Suprapubic skin (tissue), 4 donors: ENCODE data around the gene BORCS5. TPM values are rescaled to one million over a fixed set of nuclear protein-coding genes. Genes with fewer than 3 reads are reported as not detected.
A peak's percentile ranks its signal among the peaks of the same experiment; 100 is the strongest.

Experiments used
- DNase-seq, 2 donors: peaks; one replicate each; pipeline ENCODE4 v3.0.0-alpha.2; 2019; ENCODE audit warnings: low spot score in 2 of 2
- H3K27ac ChIP-seq: fragments of 200-600 bp; sonication (generic); one replicate; pipeline ENCODE4 v1.5.1; 2019
- H3K27me3 ChIP-seq: fragments of 200-600 bp; sonication (generic); one replicate; pipeline ENCODE4 v1.5.1; 2019
- H3K36me3 ChIP-seq: fragments of 200-600 bp; sonication (generic); one replicate; pipeline ENCODE4 v1.5.1; 2019
- H3K4me1 ChIP-seq: fragments of 200-600 bp; sonication (generic); one replicate; pipeline ENCODE4 v1.5.1; 2019
- H3K4me3 ChIP-seq: fragments of 200-600 bp; sonication (generic); one replicate; pipeline ENCODE4 v1.5.1; 2019; ENCODE audit warnings: mild to moderate bottlenecking
- H3K9me3 ChIP-seq: fragments of 200-600 bp; sonication (generic); one replicate; pipeline ENCODE4 v1.5.1; 2019
- EP300 ChIP-seq: sonication (generic); formaldehyde crosslinking; IDR thresholded peaks from one replicate; pipeline ENCODE4 v1.6.1; 2017; ENCODE audit warnings: antibody characterized with exemption
- POLR2A ChIP-seq, 2 donors: fragments of 450-650 bp; IDR thresholded peaks; one replicate each; pipeline ENCODE4 v1.6.1; 2017; ENCODE audit warnings: antibody characterized with exemption in 2 of 2, mild to moderate bottlenecking in 2 of 2, moderate library complexity in 2 of 2
- POLR2AphosphoS5 ChIP-seq, 3 donors: sonication (generic); formaldehyde crosslinking; IDR thresholded peaks; one replicate each; pipeline ENCODE4 v1.6.1; 2017; ENCODE audit warnings: antibody characterized with exemption in 3 of 3
- WGBS: methylation state at CpG from one replicate; pipeline ENCODE4 v1.1.5; 2018; 5-methylcytosine and 5-hydroxymethylcytosine counted together
- total RNA-seq, 4 donors: library from RNA; depleted of rRNA; stranded (reverse); fragments of >200 nt; gene quantifications; one replicate each; pipeline ENCODE4 v1.1.0, GENCODE V29; 2016
- TF ChIP-seq, protein P1 (sequence below), 2 donors: fragments of 200-600 bp in 1 of 2; fragments of 450-650 bp in 1 of 2; sonication (generic) in 1 of 2; IDR thresholded peaks; one replicate each; pipeline ENCODE4 v1.5.1; 2016 to 2019; ENCODE audit warnings: antibody characterized with exemption in 2 of 2, mild to moderate bottlenecking in 1 of 2, moderate library complexity in 1 of 2

BORCS5 gene
- total RNA-seq, 4 donors from 2014 or later = 11.3 to 51.6 (median 21.0) TPM

DNA sequence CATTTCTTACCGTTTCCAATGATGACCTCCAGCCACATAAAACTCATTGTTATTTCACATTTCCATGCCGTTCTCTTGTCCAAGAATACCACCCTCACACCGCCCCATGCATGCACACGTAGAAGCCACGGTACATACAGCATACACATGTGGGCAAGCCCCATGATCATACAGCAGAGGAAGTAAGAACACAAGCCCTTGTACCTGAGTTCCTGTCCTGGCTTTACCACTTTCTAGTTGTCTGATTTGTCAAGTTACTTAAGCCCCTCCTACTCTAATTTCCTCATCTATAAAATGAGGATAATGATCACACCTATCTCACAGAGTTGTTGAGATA lies 145.9 kb downstream of the BORCS5 start:
- Histone ChIP-seq H3K27ac (no peak overlapping the region), H3K9me3 (no peaks in the 10 kb centered on the region), H3K4me1 (peaks cover 20% of the 10 kb centered on the region), H3K27me3 (no peaks in the 10 kb centered on the region), H3K4me3 (no peak overlapping the region), H3K36me3 (no peaks in the 10 kb centered on the region)
- WGBS = 92% methylated on average over 5 of the region's 5 CpGs
- TF ChIP-seq POLR2AphosphoS5 (IDR thresholded peaks at IDR 0.05) (no peak), EP300 (no peak), POLR2A (IDR thresholded peaks at IDR 0.05) (no peak)
- TF ChIP-seq, protein P1, sequence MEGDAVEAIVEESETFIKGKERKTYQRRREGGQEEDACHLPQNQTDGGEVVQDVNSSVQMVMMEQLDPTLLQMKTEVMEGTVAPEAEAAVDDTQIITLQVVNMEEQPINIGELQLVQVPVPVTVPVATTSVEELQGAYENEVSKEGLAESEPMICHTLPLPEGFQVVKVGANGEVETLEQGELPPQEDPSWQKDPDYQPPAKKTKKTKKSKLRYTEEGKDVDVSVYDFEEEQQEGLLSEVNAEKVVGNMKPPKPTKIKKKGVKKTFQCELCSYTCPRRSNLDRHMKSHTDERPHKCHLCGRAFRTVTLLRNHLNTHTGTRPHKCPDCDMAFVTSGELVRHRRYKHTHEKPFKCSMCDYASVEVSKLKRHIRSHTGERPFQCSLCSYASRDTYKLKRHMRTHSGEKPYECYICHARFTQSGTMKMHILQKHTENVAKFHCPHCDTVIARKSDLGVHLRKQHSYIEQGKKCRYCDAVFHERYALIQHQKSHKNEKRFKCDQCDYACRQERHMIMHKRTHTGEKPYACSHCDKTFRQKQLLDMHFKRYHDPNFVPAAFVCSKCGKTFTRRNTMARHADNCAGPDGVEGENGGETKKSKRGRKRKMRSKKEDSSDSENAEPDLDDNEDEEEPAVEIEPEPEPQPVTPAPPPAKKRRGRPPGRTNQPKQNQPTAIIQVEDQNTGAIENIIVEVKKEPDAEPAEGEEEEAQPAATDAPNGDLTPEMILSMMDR (IDR thresholded peaks at IDR 0.05) = no peak
- no peak for DNase-seq

DNA sequence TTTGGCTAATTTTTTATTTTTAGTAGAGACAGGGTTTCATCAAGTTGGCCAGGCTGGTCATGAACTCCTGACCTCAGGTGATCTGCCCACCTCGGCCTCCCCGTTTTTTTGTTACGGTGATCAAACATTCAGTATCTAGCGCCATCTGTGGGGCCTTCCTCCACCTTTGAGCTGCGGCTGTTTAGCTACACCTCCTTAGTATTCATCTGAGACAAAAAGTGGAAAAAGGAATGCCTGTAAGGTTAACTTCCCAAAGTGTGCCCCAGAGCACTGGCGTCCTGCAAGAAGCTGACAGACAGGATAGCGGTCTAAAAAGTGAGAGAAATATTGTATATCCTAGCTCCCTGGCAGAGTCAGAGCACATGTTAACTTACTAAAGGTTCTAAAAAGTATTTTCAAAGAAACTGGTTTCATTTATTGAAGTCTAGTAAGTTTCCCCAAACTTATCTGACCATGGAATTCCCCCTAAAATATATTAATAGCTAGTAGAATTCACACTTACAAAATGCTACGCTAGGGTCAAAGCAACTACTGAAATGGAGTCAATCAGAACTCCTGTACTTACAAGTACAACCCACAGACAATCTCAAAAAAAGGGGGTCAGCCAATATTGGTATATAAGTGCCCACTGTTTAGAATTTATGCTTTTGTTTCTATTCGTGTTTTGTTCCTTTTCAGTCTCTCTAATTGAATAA lies 146.7 kb downstream of the BORCS5 start:
- no peaks in the 10 kb centered on the region for H3K36me3 ChIP-seq
- H3K4me3 ChIP-seq = no peak overlapping the region
- TF ChIP-seq, protein P1 (IDR thresholded peaks at IDR 0.05) = no peak
- TF ChIP-seq EP300 (no peak), POLR2AphosphoS5 (IDR thresholded peaks at IDR 0.05) (no peak), POLR2A (IDR thresholded peaks at IDR 0.05) (no peak)
- 82% methylated on average over 9 of the region's 9 CpGs for WGBS
- DNase-seq = no peak
- no peak overlapping the region for H3K27ac ChIP-seq
- H3K27me3 ChIP-seq = no peaks in the 10 kb centered on the region
- no peaks in the 10 kb centered on the region for H3K9me3 ChIP-seq
- H3K4me1 ChIP-seq = peaks cover 20% of the 10 kb centered on the region

DNA sequence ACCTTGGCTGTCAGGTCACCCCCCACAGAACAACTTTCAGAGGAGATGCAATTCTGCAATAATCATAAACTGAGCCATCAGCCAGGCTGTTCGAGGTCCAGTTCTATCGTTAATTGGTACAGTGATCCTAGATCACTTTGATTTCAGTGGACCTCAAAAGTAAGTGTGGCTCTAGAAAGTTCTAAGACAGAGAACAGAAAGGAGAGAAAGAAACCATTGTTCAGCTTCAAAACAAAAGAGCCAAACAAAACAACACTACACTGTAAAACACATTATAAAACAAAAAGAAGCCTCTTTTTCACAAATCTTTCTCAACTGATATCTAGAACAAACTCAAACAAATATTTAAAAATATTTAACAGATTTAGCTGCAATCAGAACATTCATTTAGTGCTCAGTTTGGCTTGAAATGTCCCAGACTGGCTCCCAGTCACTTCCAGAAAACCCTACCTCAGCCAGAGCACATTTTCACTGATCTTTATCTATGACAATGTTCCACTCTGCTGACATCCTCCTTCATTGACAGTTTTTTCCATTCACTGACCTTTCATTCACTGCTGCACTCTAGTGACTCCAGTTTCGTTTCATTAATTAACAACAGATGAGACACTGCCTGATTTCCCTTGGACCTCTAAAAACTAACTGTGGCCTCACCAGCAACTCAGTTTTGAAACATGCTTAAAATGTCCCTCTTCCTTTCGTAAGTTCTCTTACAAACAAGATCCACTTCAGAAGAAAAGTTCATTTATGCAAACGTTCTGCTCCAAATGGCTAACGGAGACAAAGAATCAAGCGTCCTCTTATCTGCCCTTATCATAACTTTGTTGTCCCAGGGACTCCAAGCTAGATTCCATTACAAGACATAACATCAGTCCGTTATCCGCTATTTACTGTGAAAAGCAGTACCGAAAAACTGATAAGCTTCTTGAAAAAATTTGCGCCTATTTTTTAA lies 148.9 kb downstream of the BORCS5 start:
- no peaks in the 10 kb centered on the region for H3K9me3 ChIP-seq
- peak overlapping the region; percentile 18 for H3K4me3 ChIP-seq
- no peaks in the 10 kb centered on the region for H3K36me3 ChIP-seq
- H3K27me3 ChIP-seq = no peaks in the 10 kb centered on the region
- H3K4me1 ChIP-seq = peaks cover 29% of the 10 kb centered on the region
- WGBS = 57% methylated on average over 11 of the region's 11 CpGs
- H3K27ac ChIP-seq = peak overlapping the region; percentile 82
- no peak for TF ChIP-seq EP300
- TF ChIP-seq, protein P1 (IDR thresholded peaks at IDR 0.05) = no peak
- TF ChIP-seq POLR2AphosphoS5 (IDR thresholded peaks at IDR 0.05) = peak in 1 of 3 donors; percentile 83
- TF ChIP-seq POLR2A (IDR thresholded peaks at IDR 0.05) = no peak
- no peak for DNase-seq

DNA sequence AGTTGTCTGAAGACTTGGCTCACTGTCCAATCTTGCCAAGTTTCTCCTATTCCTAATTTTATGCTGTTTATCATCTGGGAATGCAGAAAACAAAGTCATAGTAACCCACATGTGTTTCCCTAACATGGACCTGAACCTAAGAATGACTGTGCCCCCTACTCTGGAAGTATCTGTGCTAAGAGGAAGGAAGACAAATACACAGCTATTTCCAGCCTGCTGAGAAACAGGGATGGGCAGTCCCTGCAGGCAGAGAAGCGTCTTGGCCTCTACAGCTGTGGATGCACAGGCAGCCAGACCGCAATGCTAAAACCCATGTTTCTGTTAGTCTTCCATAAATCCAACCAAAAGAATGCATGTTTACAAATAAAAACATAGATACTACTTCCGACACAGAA lies 149.6 kb downstream of the BORCS5 start:
- WGBS = 58% methylated on average over 3 of the region's 3 CpGs
- Histone ChIP-seq H3K27ac (peak overlapping the region; percentile 82), H3K27me3 (no peaks in the 10 kb centered on the region), H3K4me1 (peaks cover 29% of the 10 kb centered on the region), H3K4me3 (peak overlapping the region; percentile 18), H3K9me3 (no peaks in the 10 kb centered on the region), H3K36me3 (no peaks in the 10 kb centered on the region)
- TF ChIP-seq, protein P1 (IDR thresholded peaks at IDR 0.05) = no peak
- TF ChIP-seq EP300 (no peak), POLR2AphosphoS5 (IDR thresholded peaks at IDR 0.05) (no peak), POLR2A (IDR thresholded peaks at IDR 0.05) (no peak)
- no peak for DNase-seq

DNA sequence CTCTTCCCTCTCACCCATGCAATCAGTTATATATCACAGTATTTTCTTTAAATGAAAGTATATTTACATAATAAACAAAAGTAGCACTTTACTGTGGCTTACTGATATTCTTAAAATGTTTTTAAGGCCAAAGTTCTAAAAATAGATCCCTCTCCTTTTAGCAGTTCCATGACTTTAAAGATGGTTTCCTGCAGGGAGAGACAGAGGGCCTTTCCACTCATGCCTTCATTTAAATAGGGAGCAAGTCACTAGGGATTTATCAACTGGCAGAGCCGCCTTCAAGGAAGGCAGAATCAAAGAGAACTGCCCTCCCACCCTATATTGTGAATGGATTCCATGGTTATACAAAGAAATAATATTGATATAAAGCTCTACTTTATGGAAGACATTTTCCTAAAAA lies 150.2 kb downstream of the BORCS5 start:
- Histone ChIP-seq H3K9me3 (no peaks in the 10 kb centered on the region), H3K36me3 (no peaks in the 10 kb centered on the region), H3K4me3 (no peak overlapping the region), H3K4me1 (peaks cover 29% of the 10 kb centered on the region), H3K27me3 (no peaks in the 10 kb centered on the region), H3K27ac (peak overlapping the region; percentile 82)
- WGBS = 85% methylated on average over 1 of the region's 1 CpG
- no peak for DNase-seq
- no peak for TF ChIP-seq EP300
